NB4 (cell line): ENCODE results near the gene CNN2.

ENCODE experiments used
- POLR2A ChIP-seq: IDR thresholded peaks from 2 replicates; pipeline ENCODE4 v1.6.1; 2011; ENCODE audit warnings: mild to moderate bottlenecking; ENCODE audit not compliant: insufficient read length; ENCODE audit errors: extremely low read depth
- TF ChIP-seq, protein P1 (sequence below): IDR thresholded peaks from one replicate; pipeline ENCODE4 v1.5.1; 2012; ENCODE audit warnings: low read depth, low read length
- TF ChIP-seq, protein P2 (sequence below): IDR thresholded peaks from 2 replicates; pipeline ENCODE4 v1.6.1; 2011; ENCODE audit warnings: low read depth, low read length

DNA sequence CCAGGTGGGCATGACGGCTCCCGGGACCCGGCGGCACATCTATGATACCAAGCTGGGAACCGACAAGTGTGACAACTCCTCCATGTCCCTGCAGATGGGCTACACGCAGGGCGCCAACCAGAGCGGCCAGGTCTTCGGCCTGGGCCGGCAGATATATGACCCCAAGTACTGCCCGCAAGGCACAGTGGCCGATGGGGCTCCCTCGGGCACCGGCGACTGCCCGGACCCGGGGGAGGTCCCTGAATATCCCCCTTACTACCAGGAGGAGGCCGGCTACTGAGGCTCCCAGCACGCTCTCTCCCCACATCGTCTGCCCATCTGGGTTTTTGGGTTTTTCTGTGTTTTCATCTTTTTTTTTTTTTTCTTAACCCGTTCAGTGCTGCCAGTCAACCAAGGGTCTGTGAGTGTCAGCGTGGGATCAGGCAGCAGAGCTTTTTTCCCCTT, 11.2 kb downstream of the CNN2 start:
- no peak for TF ChIP-seq POLR2A
- TF ChIP-seq, protein P1, sequence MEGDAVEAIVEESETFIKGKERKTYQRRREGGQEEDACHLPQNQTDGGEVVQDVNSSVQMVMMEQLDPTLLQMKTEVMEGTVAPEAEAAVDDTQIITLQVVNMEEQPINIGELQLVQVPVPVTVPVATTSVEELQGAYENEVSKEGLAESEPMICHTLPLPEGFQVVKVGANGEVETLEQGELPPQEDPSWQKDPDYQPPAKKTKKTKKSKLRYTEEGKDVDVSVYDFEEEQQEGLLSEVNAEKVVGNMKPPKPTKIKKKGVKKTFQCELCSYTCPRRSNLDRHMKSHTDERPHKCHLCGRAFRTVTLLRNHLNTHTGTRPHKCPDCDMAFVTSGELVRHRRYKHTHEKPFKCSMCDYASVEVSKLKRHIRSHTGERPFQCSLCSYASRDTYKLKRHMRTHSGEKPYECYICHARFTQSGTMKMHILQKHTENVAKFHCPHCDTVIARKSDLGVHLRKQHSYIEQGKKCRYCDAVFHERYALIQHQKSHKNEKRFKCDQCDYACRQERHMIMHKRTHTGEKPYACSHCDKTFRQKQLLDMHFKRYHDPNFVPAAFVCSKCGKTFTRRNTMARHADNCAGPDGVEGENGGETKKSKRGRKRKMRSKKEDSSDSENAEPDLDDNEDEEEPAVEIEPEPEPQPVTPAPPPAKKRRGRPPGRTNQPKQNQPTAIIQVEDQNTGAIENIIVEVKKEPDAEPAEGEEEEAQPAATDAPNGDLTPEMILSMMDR: no peak
- TF ChIP-seq, protein P2, sequence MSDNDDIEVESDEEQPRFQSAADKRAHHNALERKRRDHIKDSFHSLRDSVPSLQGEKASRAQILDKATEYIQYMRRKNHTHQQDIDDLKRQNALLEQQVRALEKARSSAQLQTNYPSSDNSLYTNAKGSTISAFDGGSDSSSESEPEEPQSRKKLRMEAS: no peak
